ENCODE results near the gene MYOG.

GRCh38 chr1:203093754-203094410 is 8.1 kb upstream of the MYOG start:
- no peak for TF ChIP-seq ZNF331 (CRISPR knock-in tag; IDR thresholded peaks at IDR 0.05; ENCODE audit: low read depth)
- no peak for TF ChIP-seq CTCF (conservative IDR thresholded peaks at IDR 0.05; ENCODE audit: low read depth in 2 of 2)
